CD4-positive, alpha-beta T cell treated with Interleukin-6 at 100 ng/mL for 8 hours (primary cell): ENCODE results near the gene PCSK6.
"Not testable (repeated sequence)": the region's sequence is repeated elsewhere in the genome, so short reads cannot be mapped to it uniquely, and the experiment has no call there.

Experiments used
- DNase-seq: peaks from one replicate; pipeline ENCODE4 v3.0.0-alpha.2; 2020; ENCODE audit warnings: mixed read lengths, low spot score

Gene PCSK6

DNA sequence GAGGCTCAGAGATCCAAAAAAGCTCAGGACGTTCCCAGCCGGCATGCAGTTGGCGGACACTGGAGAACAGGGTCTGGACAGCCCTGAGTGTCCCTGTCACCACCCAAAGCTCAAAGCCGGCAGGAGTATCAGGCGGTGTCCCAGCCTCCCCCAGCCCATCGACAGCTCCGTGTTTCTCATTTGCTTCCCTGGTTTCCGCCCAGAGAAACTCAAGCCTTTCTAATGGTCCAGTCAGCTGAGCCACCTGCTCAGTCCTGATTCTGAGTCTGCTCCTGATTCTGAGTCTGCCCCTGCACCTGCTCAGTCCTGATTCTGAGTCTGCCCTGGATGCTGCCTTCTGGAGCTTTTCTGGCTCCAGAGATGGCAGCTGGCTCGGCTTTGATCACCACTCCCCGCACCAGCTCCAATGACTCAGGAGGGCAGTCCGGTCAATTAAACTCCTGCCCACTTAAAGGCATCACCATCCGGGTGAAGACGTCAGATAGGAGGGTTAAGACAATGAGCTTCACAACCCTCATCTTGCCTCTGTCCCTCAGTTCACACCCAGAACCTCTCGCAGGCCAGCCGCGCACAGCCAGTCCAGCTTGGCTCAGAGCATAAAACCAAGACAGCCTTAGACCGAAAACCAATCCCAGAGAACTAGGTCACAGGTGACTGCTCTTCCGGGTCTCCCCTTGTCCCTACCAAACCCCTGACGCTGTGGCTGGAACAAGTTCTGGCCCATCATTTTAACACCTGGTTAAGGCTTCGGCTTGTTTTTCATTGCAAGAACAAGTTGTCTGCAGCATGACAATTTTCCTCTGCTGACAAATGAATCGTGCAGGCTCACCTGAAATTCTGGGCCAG is 6.8 kb downstream of the PCSK6 start:
- DNase-seq: no peak

DNA sequence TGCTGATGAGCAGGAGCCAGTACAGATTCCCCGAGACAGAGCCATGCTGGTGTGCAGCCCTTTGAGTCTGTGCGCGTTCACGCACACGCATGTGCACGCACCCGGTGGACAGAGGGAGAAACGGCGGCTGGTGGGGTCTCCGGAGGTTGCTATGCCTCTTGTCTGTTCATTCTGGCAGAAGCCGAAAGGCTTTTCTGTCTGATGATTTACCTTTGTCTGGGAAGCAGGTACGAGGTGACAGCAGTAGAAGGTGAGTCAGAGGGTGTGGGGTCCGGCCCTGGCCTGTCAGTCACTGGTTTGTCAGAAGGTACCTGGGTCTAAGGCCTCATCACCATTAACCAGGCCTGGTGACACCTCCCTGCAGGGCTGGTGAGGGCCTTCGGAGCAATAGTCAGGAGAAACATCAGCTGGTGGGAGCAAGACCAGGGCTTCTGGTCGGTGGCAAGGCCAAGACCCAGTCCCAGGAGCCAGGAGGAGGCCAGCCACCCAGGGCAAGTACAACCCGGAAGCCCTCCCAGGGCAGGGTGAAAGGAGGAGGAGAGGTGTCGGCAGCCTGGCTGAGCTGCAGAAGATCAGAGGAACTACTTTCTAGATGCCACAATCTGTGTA is 7.5 kb downstream of the PCSK6 start:
- DNase-seq: no peak

GRCh38 chr15:101481381-101481705 is 8.2 kb downstream of the PCSK6 start:
- no peak for DNase-seq

GRCh38 chr15:101480613-101481380 is 8.7 kb downstream of the PCSK6 start:
- no peak for DNase-seq

DNA sequence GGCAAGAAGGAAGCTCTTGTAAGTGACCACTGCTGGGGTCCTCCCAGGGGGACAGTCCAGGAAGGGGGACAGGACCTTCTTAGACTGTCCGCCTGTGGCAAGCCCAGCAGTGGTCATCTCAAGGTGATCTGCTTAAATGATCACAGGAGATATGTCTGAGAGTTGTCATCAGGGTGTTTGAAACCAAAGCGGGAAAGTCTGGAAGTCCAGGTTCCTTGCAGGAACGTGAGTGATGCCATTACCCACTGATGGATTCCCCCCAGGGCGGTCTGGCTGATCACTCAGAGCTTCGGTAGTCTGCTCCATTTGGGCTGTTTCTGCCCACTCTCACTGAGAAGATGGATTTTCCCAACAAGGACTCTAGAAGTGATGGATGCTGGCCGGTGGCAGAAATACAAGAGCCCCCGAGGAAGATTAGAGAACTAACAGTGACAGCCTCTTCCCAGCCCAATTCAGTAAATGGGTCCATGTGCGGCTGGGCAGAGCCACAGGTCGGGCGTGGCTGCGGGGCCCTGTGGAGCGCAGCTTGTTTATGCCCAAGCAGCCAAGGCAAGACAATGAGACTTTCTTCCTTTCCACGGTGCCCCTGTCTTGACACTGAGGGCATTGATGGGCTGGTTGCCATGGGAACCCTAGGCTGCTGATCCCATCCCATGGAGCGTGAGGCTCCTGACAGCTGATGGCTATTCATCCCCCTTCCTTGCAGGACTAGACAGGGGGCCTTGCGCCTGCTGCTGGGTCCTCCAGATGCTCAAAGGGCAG is 9.5 kb downstream of the PCSK6 start:
- no peak for DNase-seq

DNA sequence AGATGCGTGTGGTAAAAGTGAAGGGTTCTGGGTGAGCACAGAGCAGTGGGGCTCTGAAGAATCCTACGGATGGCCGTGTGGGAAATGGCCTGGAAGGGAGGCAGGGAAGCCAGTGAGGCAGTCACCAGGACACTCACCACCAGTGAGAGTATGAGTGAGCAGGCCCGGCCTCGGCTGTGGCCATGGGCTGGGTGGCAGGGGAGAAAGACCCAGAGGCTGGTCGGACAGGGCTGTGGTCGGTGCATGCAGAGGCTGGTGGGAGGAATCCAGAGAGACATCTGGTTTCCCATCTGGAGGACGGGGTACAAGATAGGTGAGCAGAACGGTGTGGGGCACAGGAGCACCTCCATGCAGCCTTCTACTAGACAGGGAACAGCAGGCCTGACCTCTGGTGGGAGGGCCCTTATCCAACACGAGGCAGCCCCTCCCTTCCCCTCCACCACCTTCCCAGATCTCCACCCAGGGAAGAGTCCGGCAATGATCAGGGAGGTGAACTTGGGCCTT is 10.1 kb downstream of the PCSK6 start:
- DNase-seq: no peak

- no peak for DNase-seq
Measured at GRCh38 chr15:101478701-101479341, 10.7 kb downstream of the PCSK6 start.

GRCh38 chr15:101477851-101478362 is 11.6 kb downstream of the PCSK6 start:
- no peak for DNase-seq

DNA sequence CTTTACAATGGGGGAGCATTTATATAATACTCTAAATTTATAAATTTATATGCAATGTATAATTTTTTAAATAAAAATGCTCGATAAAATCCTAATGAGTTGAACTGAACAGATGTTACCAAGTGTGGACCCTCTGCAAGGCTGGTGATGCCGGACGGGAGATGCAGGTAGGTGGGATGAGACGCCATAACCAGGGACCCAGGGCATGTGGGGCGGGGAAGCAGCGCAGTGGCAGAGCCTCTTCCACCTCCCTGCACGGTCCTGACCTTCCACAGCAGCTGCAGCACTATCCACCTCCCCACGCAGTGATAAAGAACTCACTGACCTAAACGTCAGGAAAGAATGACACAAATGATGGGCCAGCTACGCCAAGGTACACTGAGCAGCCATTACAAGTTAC is 12.8 kb downstream of the PCSK6 start:
- no peak for DNase-seq

DNA sequence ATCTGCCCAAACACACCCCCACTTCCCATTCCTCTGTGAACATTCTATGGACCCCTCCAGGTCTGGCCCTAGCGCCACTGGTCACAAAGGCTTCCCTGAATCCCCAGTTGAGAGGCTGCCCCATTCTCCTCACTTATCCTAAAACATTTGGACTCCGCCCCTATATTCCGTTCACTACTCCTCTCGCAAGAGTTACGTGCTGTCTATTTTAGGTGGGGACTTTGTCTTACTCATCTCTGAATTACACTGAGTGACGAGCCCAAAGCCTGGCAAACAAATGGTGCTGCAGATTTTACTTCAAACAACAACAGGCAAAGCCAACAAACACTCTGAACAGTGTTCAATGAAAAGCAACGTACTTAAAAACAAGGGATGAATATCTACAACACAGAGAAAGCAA is 14.5 kb downstream of the PCSK6 start:
- no peak for DNase-seq

DNA sequence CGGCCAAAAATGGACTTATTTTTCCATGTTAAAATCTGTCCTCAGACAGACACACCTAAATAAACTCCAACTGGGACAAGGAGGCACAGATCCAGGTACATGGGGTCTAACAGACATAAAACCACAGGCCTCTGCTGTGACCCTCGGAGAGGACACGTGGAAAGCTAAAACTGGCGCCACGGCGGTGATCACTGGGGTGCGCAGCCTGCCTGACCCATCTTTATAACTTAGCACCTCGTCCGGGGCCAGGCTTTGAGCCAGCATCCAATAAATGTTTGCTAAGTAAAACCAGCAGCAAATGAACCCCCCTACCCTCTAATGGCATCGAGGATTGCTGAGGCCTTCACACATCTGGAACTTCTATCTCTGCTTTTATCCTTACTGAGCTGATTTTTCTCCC is 15.3 kb downstream of the PCSK6 start:
- no peak for DNase-seq

- no peak for DNase-seq
Measured at GRCh38 chr15:101472033-101472432, 17.5 kb downstream of the PCSK6 start.

DNA sequence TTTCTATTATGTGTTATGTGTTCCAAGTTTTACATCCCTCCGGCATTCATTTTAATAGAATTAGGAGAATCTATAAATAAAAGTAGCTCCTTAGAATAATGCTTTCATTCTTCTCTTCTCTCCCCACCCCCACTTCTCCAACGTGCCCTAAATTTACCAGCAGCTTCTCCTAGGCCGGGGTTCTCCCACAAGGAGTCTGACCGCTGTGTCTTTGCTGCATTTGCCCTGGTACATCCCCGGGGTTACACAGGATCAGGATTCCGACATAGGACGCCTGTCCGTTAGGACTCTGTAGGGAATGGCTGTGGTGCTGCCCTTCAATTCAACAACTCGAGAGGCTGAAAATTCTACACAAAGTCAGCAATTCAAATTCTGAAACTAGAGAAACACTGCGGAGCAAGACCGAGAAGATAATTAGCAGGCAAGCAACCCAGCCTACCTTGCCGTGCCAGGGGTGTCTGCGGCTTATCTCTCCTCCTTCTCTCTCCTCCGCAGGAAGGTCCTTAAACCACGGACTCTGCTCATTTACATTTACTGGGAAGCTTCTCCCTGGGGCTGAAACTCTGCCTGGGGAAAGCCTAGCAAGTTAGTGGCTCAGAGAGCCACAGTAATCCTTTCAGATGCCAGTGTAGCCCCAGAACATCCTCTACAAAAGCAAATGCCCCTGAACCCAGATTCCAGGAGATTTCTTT is 18.8 kb downstream of the PCSK6 start:
- DNase-seq: no peak

- no peak for DNase-seq
Measured at GRCh38 chr15:101469520-101470288, 19.8 kb downstream of the PCSK6 start.

- DNase-seq: no peak
Measured at GRCh38 chr15:101466188-101466587, 23.3 kb downstream of the PCSK6 start.

- DNase-seq: no peak
Measured at GRCh38 chr15:101464999-101465669, 24.4 kb downstream of the PCSK6 start.

DNA sequence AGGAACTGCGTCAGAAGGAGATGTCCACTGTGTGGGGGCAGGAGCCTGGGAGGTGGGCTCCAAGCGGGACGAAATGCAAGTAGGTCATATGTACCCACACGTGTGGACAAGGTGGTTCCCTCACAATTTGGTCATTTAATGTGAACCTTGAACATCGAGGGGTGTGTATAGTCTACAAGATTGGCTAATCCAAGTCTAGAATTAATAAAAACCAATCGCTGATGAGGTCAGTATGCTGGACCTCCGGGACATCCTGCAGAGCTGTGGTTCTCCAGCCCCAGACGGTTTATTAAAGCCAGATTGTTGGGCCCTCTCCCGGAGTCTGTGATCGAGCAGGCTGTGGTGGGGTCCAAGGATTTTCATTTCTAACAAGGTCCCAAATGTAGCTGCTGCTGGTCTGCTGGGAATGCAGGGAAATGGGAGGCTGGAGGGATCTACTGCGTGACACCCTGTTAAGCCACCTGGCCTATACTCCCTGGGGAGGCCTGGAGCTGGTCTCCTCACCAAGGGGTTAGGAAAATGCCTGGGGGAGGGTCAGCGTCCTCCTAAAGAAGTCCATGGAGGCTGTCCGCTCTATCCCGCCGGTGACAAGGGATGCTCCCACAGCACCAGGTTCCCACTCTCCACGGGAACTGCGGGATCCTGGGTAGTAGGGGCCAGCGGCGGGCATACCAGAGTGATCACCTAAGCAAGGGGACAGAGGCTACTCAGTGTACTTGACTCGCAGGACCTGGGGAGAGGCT is 25.1 kb downstream of the PCSK6 start:
- no peak for DNase-seq

- not testable (repeated sequence) for DNase-seq
Measured at GRCh38 chr15:101463696-101464095, 25.8 kb downstream of the PCSK6 start.

DNA sequence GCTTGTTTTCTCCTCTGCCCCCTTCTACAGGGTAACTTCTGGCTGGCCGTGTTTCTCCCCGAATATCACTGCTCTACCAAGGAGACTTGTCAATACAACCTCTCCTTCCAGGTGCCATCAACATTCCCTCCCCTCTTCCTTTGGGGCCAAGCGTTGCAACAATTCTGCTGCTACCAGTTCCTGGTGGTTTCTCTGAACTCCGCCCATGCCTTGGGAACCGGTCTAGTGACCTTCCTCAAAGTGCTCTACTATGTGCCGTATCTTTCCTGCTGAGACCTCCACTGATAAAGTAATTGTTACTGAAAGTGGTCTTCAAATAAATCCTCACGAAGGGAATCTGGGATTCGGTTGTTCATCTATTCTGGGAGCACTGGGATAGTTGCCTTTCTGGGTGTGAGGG is 26.2 kb downstream of the PCSK6 start:
- DNase-seq: no peak
